ENCODE results near the gene TFAP2E. TPM values are rescaled to one million over a fixed set of nuclear protein-coding genes. Genes with fewer than 3 reads are reported as not detected.
A peak's percentile ranks its signal among the peaks of the same experiment; 100 is the strongest.

TFAP2E gene
- 0.26 TPM in 1 of 2 replicates, not detected in the other for total RNA-seq (2014; rRNA removed; shearing (Covaris generic); ENCODE audit: low replicate concordance)

- no peaks in the 10 kb centered on the region for H3K9me3 ChIP-seq
- H3K36me3 ChIP-seq: no peaks in the 10 kb centered on the region
- peak; percentile 58 for DNase-seq
- peak within 1 kb of the TSS; percentile 52 for H3K4me3 ChIP-seq
- no peaks in the 10 kb centered on the region for H3K27me3 ChIP-seq
These were observed at the start of gene TFAP2E for GRCh38 chr1:35573198-35574124. Gene TFAP2E (plus strand): TSS chr1:35573314. CDS start chr1:35573578, 264 bp downstream.

GRCh38 chr1:35524106-35524505 is 49.0 kb upstream of the TFAP2E start:
- Histone ChIP-seq H3K9me3 (peaks cover 10% of the 10 kb centered on the region), H3K4me3 (no peak overlapping the region), H3K27me3 (no peaks in the 10 kb centered on the region), H3K36me3 (peaks cover 8% of the 10 kb centered on the region)
- no peak for DNase-seq

DNA sequence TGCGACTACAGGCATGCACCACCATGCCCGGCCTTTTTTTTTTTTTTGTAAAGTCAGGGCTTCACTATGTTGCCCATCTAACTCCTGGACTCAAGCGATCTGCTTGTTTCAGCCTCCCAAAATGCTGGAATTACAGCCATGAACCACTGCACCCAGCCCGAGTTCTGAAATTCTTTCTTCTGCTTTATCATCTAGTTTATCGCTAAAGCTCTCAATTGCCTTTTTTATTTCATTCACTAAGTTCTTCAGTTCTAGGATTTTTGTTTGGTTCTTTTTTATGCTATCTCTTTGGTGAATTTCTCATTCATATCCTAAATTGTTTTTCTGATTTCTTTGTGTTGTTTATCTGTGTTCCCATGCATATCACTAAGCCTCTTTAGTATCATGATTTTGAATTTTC is 42.9 kb upstream of the TFAP2E start:
- DNase-seq: no peak
- Histone ChIP-seq H3K9me3 (peaks cover 24% of the 10 kb centered on the region), H3K36me3 (peaks cover 38% of the 10 kb centered on the region), H3K4me3 (no peak overlapping the region), H3K27me3 (no peaks in the 10 kb centered on the region)

DNA sequence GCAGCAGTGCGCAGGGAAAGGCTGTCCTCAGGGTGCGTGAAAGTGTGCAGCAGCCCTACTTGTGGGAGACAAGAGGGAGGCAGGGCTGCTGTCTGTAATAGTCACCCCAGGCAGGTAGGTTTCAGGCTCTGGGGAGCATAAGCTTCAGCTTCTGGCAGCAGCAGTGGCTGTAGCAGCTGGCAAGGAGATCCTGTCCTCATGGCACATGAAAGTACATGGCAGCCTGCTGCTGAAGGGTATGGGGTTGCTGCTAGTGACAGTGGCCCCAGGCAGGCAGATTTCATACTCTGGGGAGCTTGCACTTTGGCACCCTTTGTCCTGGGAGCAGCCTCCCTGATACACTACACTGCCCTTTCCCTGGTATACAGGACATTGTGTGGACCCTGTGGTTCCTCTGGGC is 42.2 kb upstream of the TFAP2E start:
- H3K27me3 ChIP-seq: no peaks in the 10 kb centered on the region
- H3K4me3 ChIP-seq: no peak overlapping the region
- DNase-seq: no peak
- H3K36me3 ChIP-seq: peaks cover 38% of the 10 kb centered on the region
- peaks cover 24% of the 10 kb centered on the region for H3K9me3 ChIP-seq

DNA sequence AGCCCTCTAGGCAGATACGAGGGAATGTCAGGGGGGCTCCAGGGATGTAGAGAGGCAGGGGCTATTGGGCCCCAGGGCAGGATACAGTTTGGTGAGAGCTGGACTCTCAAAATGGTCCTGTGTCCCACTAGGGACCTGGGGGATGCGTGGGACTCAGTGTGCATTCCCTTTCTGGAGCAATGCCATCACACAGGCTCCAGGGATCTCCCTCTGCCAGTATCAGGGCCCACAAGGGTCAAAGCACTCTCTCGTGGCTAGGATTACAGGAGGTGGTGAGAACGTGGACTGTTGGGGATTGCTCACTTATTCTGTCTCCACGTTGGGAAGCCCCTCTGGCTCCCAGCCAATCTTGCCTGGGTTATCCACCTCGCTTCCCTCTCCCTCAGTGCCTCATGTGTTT is 41.7 kb upstream of the TFAP2E start:
- Histone ChIP-seq H3K9me3 (peaks cover 24% of the 10 kb centered on the region), H3K36me3 (peaks cover 38% of the 10 kb centered on the region), H3K27me3 (no peaks in the 10 kb centered on the region), H3K4me3 (no peak overlapping the region)
- DNase-seq: no peak

- no peak overlapping the region for H3K4me3 ChIP-seq
- no peaks in the 10 kb centered on the region for H3K27me3 ChIP-seq
- peaks cover 39% of the 10 kb centered on the region for H3K36me3 ChIP-seq
- H3K9me3 ChIP-seq: peaks cover 22% of the 10 kb centered on the region
- no peak for DNase-seq
These were observed 40.5 kb upstream of the TFAP2E start for GRCh38 chr1:35532497-35533223.

GRCh38 chr1:35533586-35533985 is 39.5 kb upstream of the TFAP2E start:
- DNase-seq: no peak
- Histone ChIP-seq H3K36me3 (peaks cover 38% of the 10 kb centered on the region), H3K9me3 (peaks cover 17% of the 10 kb centered on the region), H3K4me3 (no peak overlapping the region), H3K27me3 (no peaks in the 10 kb centered on the region)

- Histone ChIP-seq H3K27me3 (no peaks in the 10 kb centered on the region), H3K36me3 (peaks cover 26% of the 10 kb centered on the region), H3K9me3 (peaks cover 7% of the 10 kb centered on the region), H3K4me3 (no peak overlapping the region)
- no peak for DNase-seq
These were observed 37.9 kb upstream of the TFAP2E start for GRCh38 chr1:35535243-35535642.

- no peak for DNase-seq
- Histone ChIP-seq H3K36me3 (peaks cover 14% of the 10 kb centered on the region), H3K4me3 (no peak overlapping the region), H3K9me3 (0 out of 2 replicates have a peak, but pooled peaks cover 2% of the 10 kb centered on the region), H3K27me3 (no peaks in the 10 kb centered on the region)
These were observed 36.5 kb upstream of the TFAP2E start for GRCh38 chr1:35536556-35537162.

DNA sequence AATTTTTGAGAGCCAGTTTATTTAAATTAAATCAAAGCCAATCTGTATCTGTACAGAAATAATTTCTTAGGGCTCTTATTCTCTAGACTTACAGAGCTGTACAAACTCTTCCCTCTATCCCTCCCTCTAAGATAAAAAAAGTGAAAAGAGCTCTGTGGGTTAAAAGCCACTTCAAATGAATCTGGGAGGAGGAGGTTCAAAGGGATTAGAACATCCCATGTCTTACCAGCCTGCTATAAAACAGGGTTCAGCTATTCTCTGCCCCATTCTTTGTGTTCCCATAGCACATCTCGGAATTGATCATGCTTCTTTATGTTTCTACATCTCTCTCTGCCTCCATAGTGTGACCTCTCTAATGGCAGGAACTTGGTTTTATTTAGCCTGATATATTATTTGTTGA is 35.3 kb upstream of the TFAP2E start:
- Histone ChIP-seq H3K4me3 (no peak overlapping the region), H3K9me3 (no peaks in the 10 kb centered on the region), H3K27me3 (no peaks in the 10 kb centered on the region), H3K36me3 (peaks cover 12% of the 10 kb centered on the region)
- DNase-seq: no peak

- H3K27me3 ChIP-seq: no peaks in the 10 kb centered on the region
- peaks cover 12% of the 10 kb centered on the region for H3K36me3 ChIP-seq
- H3K4me3 ChIP-seq: no peak overlapping the region; the same call in 1 of the 2 replicates
- H3K9me3 ChIP-seq: no peaks in the 10 kb centered on the region
- peak; percentile 67 for DNase-seq
These were observed 33.9 kb upstream of the TFAP2E start for GRCh38 chr1:35539073-35539823.

DNA sequence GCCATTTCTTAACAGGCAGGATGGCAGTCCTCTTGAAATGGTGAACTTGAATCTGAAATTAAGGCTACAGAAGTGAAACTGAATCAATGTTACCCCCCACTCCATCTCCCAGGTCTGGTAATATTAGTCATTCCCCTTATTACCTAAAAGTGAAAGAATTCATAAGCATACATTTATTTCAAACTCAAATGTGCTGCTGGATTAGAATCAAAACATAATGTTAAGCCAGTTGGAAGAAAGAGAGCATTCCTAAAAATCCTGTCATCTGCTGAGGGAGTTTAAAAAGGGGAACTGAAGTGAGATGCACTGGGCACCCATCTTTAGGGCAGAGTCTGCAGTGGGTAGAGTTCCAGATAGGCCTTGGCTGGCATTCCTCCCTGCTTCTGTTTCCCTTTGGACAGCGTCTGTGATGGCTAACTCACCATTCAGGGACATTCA is 33.3 kb upstream of the TFAP2E start:
- Histone ChIP-seq H3K36me3 (peaks cover 12% of the 10 kb centered on the region), H3K27me3 (no peaks in the 10 kb centered on the region), H3K9me3 (no peaks in the 10 kb centered on the region), H3K4me3 (no peak overlapping the region)
- peak; percentile 91 for DNase-seq

- Histone ChIP-seq H3K36me3 (peaks cover 34% of the 10 kb centered on the region), H3K4me3 (no peak overlapping the region), H3K27me3 (no peaks in the 10 kb centered on the region), H3K9me3 (peaks cover 3% of the 10 kb centered on the region; the same call in 1 of the 2 replicates)
- DNase-seq: peak; percentile 45
These were observed 28.1 kb upstream of the TFAP2E start for GRCh38 chr1:35544976-35545375.

- Histone ChIP-seq H3K36me3 (peaks cover 47% of the 10 kb centered on the region), H3K27me3 (no peaks in the 10 kb centered on the region), H3K4me3 (no peak overlapping the region), H3K9me3 (peaks cover 3% of the 10 kb centered on the region; the same call in 1 of the 2 replicates)
- DNase-seq: no peak
These were observed 26.5 kb upstream of the TFAP2E start for GRCh38 chr1:35546614-35547013.

- H3K36me3 ChIP-seq: peaks cover 38% of the 10 kb centered on the region
- H3K27me3 ChIP-seq: no peaks in the 10 kb centered on the region
- no peak for DNase-seq
- H3K9me3 ChIP-seq: no peaks in the 10 kb centered on the region
- H3K4me3 ChIP-seq: no peak overlapping the region
These were observed 19.3 kb upstream of the TFAP2E start for GRCh38 chr1:35553851-35554250.

Measured in MG63 (cell line).